Astrocyte (in vitro differentiated cells and primary cell): ENCODE measurements around the gene VGLL2.

ENCODE experiments used
- CTCF ChIP-seq: IDR thresholded peaks from 2 replicates; pipeline ENCODE4 v1.5.1; 2011; ENCODE audit warnings: low read depth, mild to moderate bottlenecking, inconsistent platforms, low read length, moderate library complexity; ENCODE audit not compliant: insufficient read depth
- EZH2 ChIP-seq: IDR thresholded peaks from 2 replicates; pipeline ENCODE4 v1.6.1; 2012; ENCODE audit warnings: mild to moderate bottlenecking, low read length, inconsistent platforms; ENCODE audit not compliant: insufficient read depth

- TF ChIP-seq CTCF (no peak), EZH2 (no peak)
These were observed 1.6 kb downstream of the VGLL2 start for GRCh38 chr6:117267054-117267347.
